PC-9 (cell line): Measurements from ENCODE around the gene SEC14L1.

ENCODE experiments used
- EZH2 ChIP-seq: fragments of 200-600 bp; sonication (generic); IDR thresholded peaks from 2 replicates; pipeline ENCODE4 v1.8.0; 2017; ENCODE audit warnings: antibody characterized with exemption, low read depth
- TF ChIP-seq, protein P1 (sequence below): fragments of 200-600 bp; sonication (generic); conservative IDR thresholded peaks from 2 replicates; pipeline ENCODE4 v1.6.1; 2017; ENCODE audit warnings: mixed run types, antibody characterized with exemption, mild to moderate bottlenecking, moderate library complexity

DNA sequence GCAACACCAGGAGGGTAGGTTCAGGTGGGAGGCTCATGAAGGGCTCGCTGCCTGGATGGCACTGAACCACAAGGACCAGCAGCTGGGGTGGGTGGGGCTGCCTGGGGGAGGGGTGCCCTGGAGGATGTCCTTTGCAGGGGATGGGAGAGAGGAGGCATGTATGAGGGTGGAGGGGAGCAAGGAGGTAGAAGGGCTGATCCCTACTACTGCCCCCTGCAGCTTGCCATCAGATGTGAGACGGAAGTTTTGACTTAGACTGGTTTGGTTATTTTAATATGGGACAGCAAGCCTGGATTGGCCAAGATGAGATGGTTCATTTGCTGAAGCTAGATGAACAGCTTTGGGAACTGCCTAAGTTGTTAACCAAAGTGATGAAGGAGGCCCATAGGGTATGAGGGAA is 115.9 kb downstream of the SEC14L1 start:
- TF ChIP-seq, protein P1, sequence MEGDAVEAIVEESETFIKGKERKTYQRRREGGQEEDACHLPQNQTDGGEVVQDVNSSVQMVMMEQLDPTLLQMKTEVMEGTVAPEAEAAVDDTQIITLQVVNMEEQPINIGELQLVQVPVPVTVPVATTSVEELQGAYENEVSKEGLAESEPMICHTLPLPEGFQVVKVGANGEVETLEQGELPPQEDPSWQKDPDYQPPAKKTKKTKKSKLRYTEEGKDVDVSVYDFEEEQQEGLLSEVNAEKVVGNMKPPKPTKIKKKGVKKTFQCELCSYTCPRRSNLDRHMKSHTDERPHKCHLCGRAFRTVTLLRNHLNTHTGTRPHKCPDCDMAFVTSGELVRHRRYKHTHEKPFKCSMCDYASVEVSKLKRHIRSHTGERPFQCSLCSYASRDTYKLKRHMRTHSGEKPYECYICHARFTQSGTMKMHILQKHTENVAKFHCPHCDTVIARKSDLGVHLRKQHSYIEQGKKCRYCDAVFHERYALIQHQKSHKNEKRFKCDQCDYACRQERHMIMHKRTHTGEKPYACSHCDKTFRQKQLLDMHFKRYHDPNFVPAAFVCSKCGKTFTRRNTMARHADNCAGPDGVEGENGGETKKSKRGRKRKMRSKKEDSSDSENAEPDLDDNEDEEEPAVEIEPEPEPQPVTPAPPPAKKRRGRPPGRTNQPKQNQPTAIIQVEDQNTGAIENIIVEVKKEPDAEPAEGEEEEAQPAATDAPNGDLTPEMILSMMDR, result no peak
- no peak for TF ChIP-seq EZH2
